GM12891 (cell line): Measurements from ENCODE around the gene FKBP10.

Experiments used
- DNase-seq: peaks from one replicate; pipeline ENCODE4 v3.0.0; 2011; ENCODE audit warnings: low spot score; ENCODE audit not compliant: insufficient read length
- FAIRE-seq: peaks from 2 replicates; lab custom pipeline; 2011; peaks lifted over from hg19 to GRCh38; lab: Jason Lieb, UNC
- PAX5 ChIP-seq: IDR thresholded peaks from 2 replicates; pipeline ENCODE4 v1.6.1; 2011; ENCODE audit warnings: low read length, moderate library complexity, mild to moderate bottlenecking; ENCODE audit not compliant: insufficient read depth, severe bottlenecking
- POLR2A ChIP-seq: IDR thresholded peaks from 2 replicates; pipeline ENCODE4 v1.6.1; 2011; ENCODE audit warnings: low read depth, low read length, control low read depth
- POLR2AphosphoS5 ChIP-seq: IDR thresholded peaks from 2 replicates; pipeline ENCODE4 v1.6.1; 2011; ENCODE audit warnings: low read depth, low read length, control low read depth
- POU2F2 ChIP-seq: IDR thresholded peaks from 2 replicates; pipeline ENCODE4 v1.6.1; 2011; ENCODE audit warnings: low read depth, mild to moderate bottlenecking, control low read depth, low read length, moderate library complexity
- SPI1 ChIP-seq: IDR thresholded peaks from 2 replicates; pipeline ENCODE4 v1.6.1; 2011; ENCODE audit warnings: low read depth, low read length, control low read depth
- TAF1 ChIP-seq: IDR thresholded peaks from 2 replicates; pipeline ENCODE4 v1.6.1; 2011; ENCODE audit warnings: low read depth, low read length, control low read depth

FKBP10 gene

DNA sequence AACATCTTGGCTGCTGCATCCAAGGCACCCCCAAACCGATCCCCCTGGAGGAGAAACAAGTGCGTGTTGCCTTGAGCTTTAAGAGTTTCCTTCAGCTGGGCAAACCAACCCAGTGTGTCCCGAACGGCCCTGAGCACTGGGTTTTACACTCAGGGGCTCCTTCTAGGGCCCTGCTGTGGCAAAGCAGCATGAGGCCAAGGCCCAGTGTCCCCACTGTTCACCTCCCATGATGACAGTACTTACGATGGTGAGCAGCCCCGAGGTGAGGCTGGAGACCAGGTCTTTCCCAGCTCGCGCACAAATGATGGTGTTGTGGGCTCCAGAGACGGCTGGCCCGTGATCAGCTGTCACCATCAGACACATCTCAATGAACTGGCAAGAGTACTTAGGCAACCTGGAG lies 59.0 kb downstream of the FKBP10 start:
- DNase-seq = no peak
- TF ChIP-seq TAF1 (no peak), POLR2AphosphoS5 (no peak), POU2F2 (no peak), PAX5 (no peak), SPI1 (no peak), POLR2A (no peak)
- no peak for FAIRE-seq
